ENCODE results near the gene COL27A1.
"Not testable (repeated sequence)": the region's sequence is repeated elsewhere in the genome, so short reads cannot be mapped to it uniquely, and the experiment has no call there.

Gene COL27A1

GRCh38 chr9:114316605-114317230 is 161.4 kb downstream of the COL27A1 start:
- TF ChIP-seq, protein P1, sequence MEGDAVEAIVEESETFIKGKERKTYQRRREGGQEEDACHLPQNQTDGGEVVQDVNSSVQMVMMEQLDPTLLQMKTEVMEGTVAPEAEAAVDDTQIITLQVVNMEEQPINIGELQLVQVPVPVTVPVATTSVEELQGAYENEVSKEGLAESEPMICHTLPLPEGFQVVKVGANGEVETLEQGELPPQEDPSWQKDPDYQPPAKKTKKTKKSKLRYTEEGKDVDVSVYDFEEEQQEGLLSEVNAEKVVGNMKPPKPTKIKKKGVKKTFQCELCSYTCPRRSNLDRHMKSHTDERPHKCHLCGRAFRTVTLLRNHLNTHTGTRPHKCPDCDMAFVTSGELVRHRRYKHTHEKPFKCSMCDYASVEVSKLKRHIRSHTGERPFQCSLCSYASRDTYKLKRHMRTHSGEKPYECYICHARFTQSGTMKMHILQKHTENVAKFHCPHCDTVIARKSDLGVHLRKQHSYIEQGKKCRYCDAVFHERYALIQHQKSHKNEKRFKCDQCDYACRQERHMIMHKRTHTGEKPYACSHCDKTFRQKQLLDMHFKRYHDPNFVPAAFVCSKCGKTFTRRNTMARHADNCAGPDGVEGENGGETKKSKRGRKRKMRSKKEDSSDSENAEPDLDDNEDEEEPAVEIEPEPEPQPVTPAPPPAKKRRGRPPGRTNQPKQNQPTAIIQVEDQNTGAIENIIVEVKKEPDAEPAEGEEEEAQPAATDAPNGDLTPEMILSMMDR (IDR thresholded peaks at IDR 0.05; ENCODE audit: low read depth, low read length), result no peak
- H3K4me3 ChIP-seq (ENCODE audit: low read depth, low read length), result no peak overlapping the region

- TF ChIP-seq, protein P1 (IDR thresholded peaks at IDR 0.05; ENCODE audit: low read depth, low read length), result no peak
- no peak overlapping the region for H3K4me3 ChIP-seq (ENCODE audit: low read depth, low read length)
These were observed 162.5 kb downstream of the COL27A1 start for GRCh38 chr9:114317665-114318357.

- TF ChIP-seq, protein P1 (IDR thresholded peaks at IDR 0.05; ENCODE audit: low read depth, low read length), result no peak
- no peak overlapping the region for H3K4me3 ChIP-seq (ENCODE audit: low read depth, low read length)
These were observed 163.1 kb downstream of the COL27A1 start for GRCh38 chr9:114318416-114318815.

DNA sequence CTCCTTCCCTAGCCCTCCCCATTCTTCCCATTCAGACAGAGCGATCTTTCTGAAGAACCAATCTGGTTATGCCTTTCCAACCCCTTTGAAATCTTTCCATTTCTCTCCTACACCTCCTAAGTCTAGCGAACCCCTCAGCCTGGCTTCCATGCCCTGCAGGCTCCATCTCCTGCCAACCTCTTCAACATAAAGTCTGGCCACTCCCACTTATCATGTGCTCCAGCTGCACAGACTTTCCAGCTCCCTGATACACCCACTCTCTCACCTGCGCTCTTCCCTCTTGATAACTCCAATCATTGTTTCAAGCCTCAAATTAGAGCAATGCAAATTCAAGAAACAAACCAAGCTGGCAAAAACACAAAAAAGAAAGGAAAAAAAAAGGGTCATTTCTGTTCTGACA is 163.8 kb downstream of the COL27A1 start:
- TF ChIP-seq, protein P1 (IDR thresholded peaks at IDR 0.05; ENCODE audit: low read depth, low read length), result no peak
- H3K4me3 ChIP-seq (ENCODE audit: low read depth, low read length), result no peak overlapping the region

DNA sequence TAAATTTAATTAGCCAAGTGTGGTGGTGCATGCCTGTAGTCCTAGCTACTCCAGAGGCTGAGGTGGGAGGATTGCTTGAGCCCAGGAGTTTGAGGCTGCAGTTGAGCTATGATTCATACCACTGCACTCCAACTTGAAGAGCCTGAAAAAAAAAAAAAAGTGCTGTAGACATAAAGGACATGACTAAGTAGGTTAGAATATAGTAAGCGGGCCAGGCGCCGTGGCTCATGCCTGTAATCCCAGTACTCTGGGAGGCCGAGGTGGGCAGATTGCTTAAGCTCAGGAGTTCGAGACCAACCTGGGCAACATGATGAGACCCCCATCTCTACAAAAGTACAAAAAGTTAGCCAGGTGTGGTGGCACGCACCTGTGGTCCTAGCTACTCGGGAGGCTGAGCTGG is 165.4 kb downstream of the COL27A1 start:
- H3K4me3 ChIP-seq (ENCODE audit: low read depth, low read length), result not testable (repeated sequence)

- TF ChIP-seq, protein P1 (IDR thresholded peaks at IDR 0.05; ENCODE audit: low read depth, low read length), result no peak
- no peak overlapping the region for H3K4me3 ChIP-seq (ENCODE audit: low read depth, low read length)
These were observed 166.4 kb downstream of the COL27A1 start for GRCh38 chr9:114321759-114322158.

DNA sequence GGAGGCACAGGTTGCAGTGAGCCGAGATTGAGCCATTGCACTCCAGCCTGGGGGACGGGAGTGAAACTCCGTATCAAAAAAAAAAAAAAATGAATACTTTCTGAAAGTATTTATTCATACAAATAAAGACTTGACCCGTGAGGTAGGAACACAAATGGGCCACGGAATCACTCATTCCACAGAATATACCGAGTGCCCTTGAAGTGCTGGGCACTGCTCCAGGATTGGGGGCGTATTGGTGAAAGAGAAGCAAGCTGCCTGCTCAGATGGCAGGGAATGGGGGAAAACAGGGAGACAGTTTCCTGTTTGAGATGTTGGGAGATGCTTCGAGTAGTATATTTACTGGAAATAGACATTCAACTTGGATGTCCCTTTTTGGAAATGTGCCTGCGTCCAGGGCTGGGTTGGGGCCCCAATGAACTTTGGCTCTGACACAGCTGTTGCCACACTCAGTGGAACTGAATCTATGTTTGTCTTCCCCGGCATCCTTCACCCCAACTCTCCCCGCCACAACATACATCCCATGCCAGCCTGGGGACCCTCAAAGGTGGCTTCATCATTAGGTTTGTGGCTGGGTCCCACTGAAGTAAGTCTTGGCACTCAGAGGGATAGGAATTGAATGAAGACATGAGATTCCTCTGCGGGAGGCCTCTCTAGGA is 167.0 kb downstream of the COL27A1 start:
- H3K4me3 ChIP-seq (ENCODE audit: low read depth, low read length), result not testable (repeated sequence)

DNA sequence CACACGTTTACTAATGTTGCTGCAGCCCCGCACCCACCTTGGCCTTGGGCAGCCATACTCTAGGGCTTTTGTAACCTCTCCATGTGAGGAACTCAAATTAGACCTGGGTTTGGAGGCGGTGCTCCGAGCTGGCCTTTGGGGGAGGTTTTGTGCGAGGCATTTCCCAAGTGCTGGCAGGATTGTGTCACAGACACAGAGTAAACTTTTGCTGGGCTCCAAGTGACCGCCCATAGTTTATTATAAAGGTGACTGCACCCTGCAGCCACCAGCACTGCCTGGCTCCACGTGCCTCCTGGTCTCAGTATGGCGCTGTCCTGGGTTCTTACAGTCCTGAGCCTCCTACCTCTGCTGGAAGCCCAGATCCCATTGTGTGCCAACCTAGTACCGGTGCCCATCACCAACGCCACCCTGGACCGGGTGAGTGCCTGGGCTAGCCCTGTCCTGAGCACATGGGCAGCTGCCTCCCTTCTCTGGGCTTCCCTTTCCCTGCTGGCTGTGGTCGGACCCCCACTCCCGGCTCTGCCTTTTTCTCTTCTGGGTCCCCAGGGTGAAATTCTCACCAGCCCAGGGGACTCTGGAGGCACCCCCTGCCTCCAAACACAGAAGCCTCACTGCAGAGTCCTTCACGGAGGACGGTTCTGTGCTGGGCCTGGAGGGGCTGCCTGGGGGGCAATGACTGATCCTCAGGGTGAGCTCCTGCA is 167.6 kb downstream of the COL27A1 start, which contains the start of gene ORM1:
TSS of gene ORM1 (plus strand) at position 268 of the 701 bp plus-strand sequence. CDS start at position 304, 36 bp downstream.
- not testable (repeated sequence) for H3K4me3 ChIP-seq (ENCODE audit: low read depth, low read length)

GRCh38 chr9:114323849-114324248 is 168.5 kb downstream of the COL27A1 start:
- not testable (repeated sequence) for H3K4me3 ChIP-seq (ENCODE audit: low read depth, low read length)

All from WI38 (cell line).